Renal cortical epithelial cell (primary cell): ENCODE results near the gene RHOH. TPM values are rescaled to one million over a fixed set of nuclear protein-coding genes. Genes with fewer than 3 reads are reported as not detected.
"Not testable (repeated sequence)": the region's sequence is repeated elsewhere in the genome, so short reads cannot be mapped to it uniquely, and the experiment has no call there.

ENCODE experiments used
- DNase-seq: peaks from one replicate; pipeline ENCODE4 v3.0.0-alpha.2; 2011; ENCODE audit warnings: low read depth
- total RNA-seq: library from RNA; depleted of rRNA; stranded (reverse); fragments of >200 nt; gene quantifications from 2 replicates; pipeline ENCODE4 v1.2.3, GENCODE V29; 2014

Gene RHOH
- total RNA-seq, 1 donor from 2014 or later, result not detected

GRCh38 chr4:40294339-40294738 is 97.5 kb downstream of the RHOH start:
- no peak for DNase-seq

GRCh38 chr4:40295030-40295429 is 98.2 kb downstream of the RHOH start:
- not testable (repeated sequence) for DNase-seq

- DNase-seq, result no peak
Observed at GRCh38 chr4:40295572-40295971, 98.7 kb downstream of the RHOH start.

Other genes with a start within 250 kb of the RHOH start
- 71.4 and 109 TPM in 2 replicates for gene PDS5A, start 219.1 kb upstream of the RHOH start, total RNA-seq
- gene N4BP2, start 140.2 kb upstream of the RHOH start, total RNA-seq, result 6.9 and 7.8 TPM in 2 replicates
- gene CHRNA9, start 138.3 kb downstream of the RHOH start, total RNA-seq, result not detected in 2 replicates